Endothelial cell (in vitro differentiated cells): ENCODE data around the gene PDZRN4. TPM values are rescaled to one million over a fixed set of nuclear protein-coding genes. Genes with fewer than 3 reads are reported as not detected.

ENCODE experiments used
- DNase-seq: peaks from one replicate; pipeline ENCODE4 v3.0.0; 2021; ENCODE audit warnings: low spot score
- H3K27ac Mint-ChIP-seq: one replicate; pipeline ENCODE4 v1.8.0; 2021; ENCODE audit warnings: mixed read lengths, inconsistent platforms; ENCODE audit not compliant: unreplicated experiment
- H3K27me3 Mint-ChIP-seq: one replicate; pipeline ENCODE4 v1.8.0; 2021; ENCODE audit warnings: mild to moderate bottlenecking, moderate library complexity, mixed read lengths, inconsistent platforms; ENCODE audit not compliant: unreplicated experiment
- H3K36me3 Mint-ChIP-seq: one replicate; pipeline ENCODE4 v1.8.0; 2021; ENCODE audit warnings: mild to moderate bottlenecking, low read depth, mixed read lengths, inconsistent platforms; ENCODE audit not compliant: unreplicated experiment
- H3K4me1 Mint-ChIP-seq: one replicate; pipeline ENCODE4 v1.8.0; 2021; ENCODE audit warnings: mild to moderate bottlenecking, mixed read lengths, inconsistent platforms; ENCODE audit not compliant: unreplicated experiment
- H3K4me3 Mint-ChIP-seq: one replicate; pipeline ENCODE4 v1.8.0; 2021; ENCODE audit warnings: mild to moderate bottlenecking, mixed read lengths, inconsistent platforms; ENCODE audit not compliant: unreplicated experiment
- H3K9me3 Mint-ChIP-seq: one replicate; pipeline ENCODE4 v1.8.0; 2021; ENCODE audit warnings: mixed read lengths, inconsistent platforms; ENCODE audit not compliant: unreplicated experiment
- total RNA-seq: library from RNA; stranded (reverse); fragmentation: NEBNext Ultra II Directional; extraction: Animal tissue kit (Norgen Biotek cat#: 25700); gene quantifications from one replicate; pipeline ENCODE4 v1.2.1, GENCODE V29; 2021; ENCODE audit not compliant: unreplicated experiment
- TF ChIP-seq, protein P1 (sequence below): fragments of 200-600 bp; sonication (generic); IDR thresholded peaks from one replicate; pipeline ENCODE4 v1.5.0; 2021; ENCODE audit warnings: antibody characterized with exemption; ENCODE audit not compliant: unreplicated experiment

PDZRN4 gene
- total RNA-seq, 1 donor from 2014 or later = not detected

DNA sequence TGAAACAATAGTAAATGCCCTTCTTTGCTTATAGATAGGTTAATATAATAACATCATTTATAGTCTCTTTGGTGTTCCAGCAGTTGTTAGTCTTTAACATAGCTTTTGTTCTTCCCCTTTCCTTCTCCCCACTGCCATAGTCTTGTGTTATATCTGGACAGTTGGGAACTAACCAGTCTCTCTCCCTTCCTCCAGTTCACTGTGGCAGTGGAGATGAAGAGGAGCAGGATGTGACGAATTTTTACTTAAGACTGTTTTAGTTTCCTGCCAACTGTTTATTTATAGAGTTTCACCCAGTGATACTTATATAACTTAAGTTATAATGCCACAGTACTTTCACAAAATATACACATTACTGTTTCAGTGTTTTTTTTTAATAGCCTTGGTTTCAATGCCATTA lies 277.4 kb downstream of the PDZRN4 start:
- TF ChIP-seq, protein P1, sequence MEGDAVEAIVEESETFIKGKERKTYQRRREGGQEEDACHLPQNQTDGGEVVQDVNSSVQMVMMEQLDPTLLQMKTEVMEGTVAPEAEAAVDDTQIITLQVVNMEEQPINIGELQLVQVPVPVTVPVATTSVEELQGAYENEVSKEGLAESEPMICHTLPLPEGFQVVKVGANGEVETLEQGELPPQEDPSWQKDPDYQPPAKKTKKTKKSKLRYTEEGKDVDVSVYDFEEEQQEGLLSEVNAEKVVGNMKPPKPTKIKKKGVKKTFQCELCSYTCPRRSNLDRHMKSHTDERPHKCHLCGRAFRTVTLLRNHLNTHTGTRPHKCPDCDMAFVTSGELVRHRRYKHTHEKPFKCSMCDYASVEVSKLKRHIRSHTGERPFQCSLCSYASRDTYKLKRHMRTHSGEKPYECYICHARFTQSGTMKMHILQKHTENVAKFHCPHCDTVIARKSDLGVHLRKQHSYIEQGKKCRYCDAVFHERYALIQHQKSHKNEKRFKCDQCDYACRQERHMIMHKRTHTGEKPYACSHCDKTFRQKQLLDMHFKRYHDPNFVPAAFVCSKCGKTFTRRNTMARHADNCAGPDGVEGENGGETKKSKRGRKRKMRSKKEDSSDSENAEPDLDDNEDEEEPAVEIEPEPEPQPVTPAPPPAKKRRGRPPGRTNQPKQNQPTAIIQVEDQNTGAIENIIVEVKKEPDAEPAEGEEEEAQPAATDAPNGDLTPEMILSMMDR = no peak
- no peak for DNase-seq
- Mint-ChIP-seq H3K27me3 (no peaks in the 10 kb centered on the region), H3K9me3 (no peaks in the 10 kb centered on the region), H3K4me1 (peaks cover 2% of the 10 kb centered on the region), H3K4me3 (no peak overlapping the region), H3K27ac (no peak overlapping the region), H3K36me3 (no peaks in the 10 kb centered on the region)

DNA sequence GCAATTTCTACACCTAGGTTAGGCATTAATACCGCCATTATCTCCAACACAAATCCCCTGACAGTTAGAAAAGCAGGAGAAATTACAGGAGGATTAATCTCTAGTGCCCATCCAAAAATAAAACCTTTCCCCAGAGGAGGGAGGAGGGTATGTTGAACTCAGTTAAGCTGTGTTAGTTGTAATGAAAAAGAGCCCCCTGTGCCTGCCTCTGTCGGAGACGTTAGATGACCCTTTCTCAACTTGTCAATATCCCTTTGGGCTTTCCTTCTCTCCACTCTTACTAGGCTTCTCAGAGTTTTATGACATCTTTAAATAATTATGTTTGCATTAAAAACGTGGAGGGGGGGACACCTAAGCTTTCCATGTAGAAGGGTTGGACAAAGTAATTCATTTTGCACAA lies 278.2 kb downstream of the PDZRN4 start:
- Mint-ChIP-seq H3K4me1 (peaks cover 2% of the 10 kb centered on the region), H3K9me3 (no peaks in the 10 kb centered on the region), H3K4me3 (no peak overlapping the region), H3K27ac (no peak overlapping the region), H3K36me3 (no peaks in the 10 kb centered on the region), H3K27me3 (no peaks in the 10 kb centered on the region)
- DNase-seq = no peak
- TF ChIP-seq, protein P1 = no peak

DNA sequence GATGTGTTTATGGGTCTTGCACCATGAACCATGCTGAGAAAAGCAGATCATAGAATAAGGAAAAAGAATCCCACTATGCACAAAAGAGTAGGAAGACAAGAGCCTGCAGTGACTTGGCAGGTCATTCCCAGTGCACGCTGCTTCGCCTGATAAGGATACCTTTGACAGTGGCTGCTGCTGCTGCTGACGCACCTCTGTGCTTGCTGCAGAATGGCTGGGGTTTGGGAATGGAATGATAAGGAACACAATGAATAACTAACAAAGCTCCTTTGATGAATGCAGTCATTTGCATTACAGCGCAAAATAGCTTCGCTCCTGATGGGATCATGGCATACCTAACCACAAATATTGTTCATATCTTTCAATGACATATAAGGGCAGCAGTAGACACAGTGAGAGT lies 278.7 kb downstream of the PDZRN4 start:
- Mint-ChIP-seq H3K27ac (no peak overlapping the region), H3K4me3 (no peak overlapping the region), H3K4me1 (peaks cover 2% of the 10 kb centered on the region), H3K27me3 (no peaks in the 10 kb centered on the region), H3K9me3 (no peaks in the 10 kb centered on the region), H3K36me3 (no peaks in the 10 kb centered on the region)
- TF ChIP-seq, protein P1 = no peak
- DNase-seq = no peak

DNA sequence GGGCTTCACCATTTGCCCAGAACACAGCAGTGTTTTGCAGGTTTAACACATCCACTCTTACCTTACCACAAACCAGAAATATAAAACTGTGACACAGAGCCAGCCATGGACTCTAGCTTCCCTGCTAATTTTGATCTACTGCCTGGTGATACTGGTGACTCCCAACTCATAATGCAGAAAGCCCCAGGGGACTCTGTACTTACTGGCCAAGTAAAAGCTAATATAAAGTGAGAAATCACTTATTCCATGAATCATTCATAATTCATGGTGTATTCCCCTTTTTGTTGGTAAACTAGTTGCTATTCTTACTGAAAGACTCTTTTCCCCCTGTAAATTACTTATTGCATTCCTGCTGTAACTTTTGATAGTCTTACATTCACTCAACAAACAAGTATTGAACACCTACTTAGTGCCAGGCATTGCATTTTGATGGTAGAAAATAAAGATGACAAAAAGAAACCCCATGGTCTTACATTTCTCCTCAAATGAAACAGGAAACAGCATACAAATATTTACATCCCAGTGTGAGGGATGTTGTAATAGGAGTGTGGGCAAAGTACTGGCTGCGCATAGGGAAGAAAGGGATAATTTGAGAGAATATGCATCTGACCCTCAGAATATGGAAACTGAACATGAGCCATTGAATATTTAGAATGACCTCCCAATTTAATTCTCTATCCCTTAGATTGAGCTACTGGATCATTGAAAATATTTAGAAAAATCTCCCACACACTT lies 279.6 kb downstream of the PDZRN4 start:
- H3K27ac Mint-ChIP-seq = no peak overlapping the region
- H3K4me3 Mint-ChIP-seq = no peak overlapping the region
- no peaks in the 10 kb centered on the region for H3K27me3 Mint-ChIP-seq
- TF ChIP-seq, protein P1 = no peak
- peaks cover 2% of the 10 kb centered on the region for H3K4me1 Mint-ChIP-seq
- H3K36me3 Mint-ChIP-seq = no peaks in the 10 kb centered on the region
- no peak for DNase-seq
- no peaks in the 10 kb centered on the region for H3K9me3 Mint-ChIP-seq

DNA sequence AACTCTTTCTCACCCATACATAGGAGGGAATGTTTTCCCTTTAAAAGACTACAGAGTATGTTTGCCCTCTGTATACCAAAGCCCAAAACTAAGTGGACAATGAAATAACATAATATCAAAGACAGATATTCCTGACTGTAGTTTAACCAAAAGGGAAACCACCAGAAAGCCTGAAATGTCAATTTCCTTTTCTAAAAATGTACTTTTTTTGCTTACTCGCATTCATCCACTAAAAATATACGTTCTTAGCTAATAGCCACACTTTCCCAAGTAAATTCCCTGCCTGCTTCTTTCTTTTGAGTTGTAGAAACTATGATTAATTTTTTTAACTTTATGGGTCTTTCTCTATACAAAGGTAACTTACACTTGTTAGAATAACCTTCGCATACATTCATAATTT lies 280.2 kb downstream of the PDZRN4 start:
- H3K27ac Mint-ChIP-seq = no peak overlapping the region
- peaks cover 2% of the 10 kb centered on the region for H3K4me1 Mint-ChIP-seq
- H3K9me3 Mint-ChIP-seq = no peaks in the 10 kb centered on the region
- no peak for DNase-seq
- no peaks in the 10 kb centered on the region for H3K27me3 Mint-ChIP-seq
- TF ChIP-seq, protein P1 = no peak
- H3K4me3 Mint-ChIP-seq = no peak overlapping the region
- H3K36me3 Mint-ChIP-seq = no peaks in the 10 kb centered on the region
